Neural cell (in vitro differentiated cells): Measurements from ENCODE around the gene SULT1B1. TPM values are rescaled to one million over a fixed set of nuclear protein-coding genes. Genes with fewer than 3 reads are reported as not detected.

Experiments used
- H2AFZ ChIP-seq: fragments of 200-600, 300-800 bp; sonication (generic), shearing (Covaris generic); 2 replicates; pipeline ENCODE4 v1.6.0; 2014; ENCODE audit warnings: low read depth, mild to moderate bottlenecking, antibody characterized with exemption, low read length, moderate library complexity
- H3F3A ChIP-seq: fragments of 200-600 bp; shearing (Covaris generic); 2 replicates; pipeline ENCODE4 v1.6.1; 2016; ENCODE audit warnings: mild to moderate bottlenecking, moderate library complexity, mixed read lengths, antibody characterized with exemption, low read length; ENCODE audit not compliant: insufficient read depth, poor library complexity, severe bottlenecking
- H3K27ac ChIP-seq: fragments of 200-600, 300-800 bp; sonication (generic), shearing (Covaris generic); 2 replicates; pipeline ENCODE4 v1.5.1; 2014; ENCODE audit warnings: mild to moderate bottlenecking, low read length, moderate library complexity
- H3K27me3 ChIP-seq: fragments of 300-800, 200-600 bp; sonication (generic), shearing (Covaris generic); 2 replicates; pipeline ENCODE4 v1.6.0; 2014; ENCODE audit warnings: mild to moderate bottlenecking, low read depth, low read length, moderate library complexity; ENCODE audit not compliant: insufficient read depth
- H3K36me3 ChIP-seq: fragments of 300-800, 200-600 bp; sonication (generic), shearing (Covaris generic); 2 replicates; pipeline ENCODE4 v1.5.1; 2014; ENCODE audit warnings: mild to moderate bottlenecking, antibody characterized with exemption, low read length, moderate library complexity; ENCODE audit not compliant: insufficient read depth
- H3K4me2 ChIP-seq: fragments of 300-800, 200-600 bp; sonication (generic), shearing (Covaris generic); 2 replicates; pipeline ENCODE4 v1.6.0; 2014; ENCODE audit warnings: mild to moderate bottlenecking, low read length
- H3K4me3 ChIP-seq: fragments of 300-800, 200-600 bp; sonication (generic), shearing (Covaris generic); 2 replicates; pipeline ENCODE4 v1.5.1; 2014; ENCODE audit warnings: mild to moderate bottlenecking, low read length, moderate library complexity
- H3K79me2 ChIP-seq: fragments of 200-600 bp; shearing (Covaris generic); replicated peaks from 2 replicates; pipeline ENCODE4 v1.6.0; 2014; ENCODE audit warnings: mild to moderate bottlenecking, low read length, moderate library complexity; ENCODE audit not compliant: insufficient read depth
- H3K9ac ChIP-seq: fragments of 300-800, 200-600 bp; sonication (generic), shearing (Covaris generic); 2 replicates; pipeline ENCODE4 v1.6.1; 2016; ENCODE audit warnings: mild to moderate bottlenecking, low read length, mixed read lengths
- H3K9me2 ChIP-seq: fragments of 200-600 bp; shearing (Covaris generic); 2 replicates; pipeline ENCODE4 v1.6.1; 2016; ENCODE audit warnings: mild to moderate bottlenecking, low read length, mixed read lengths; ENCODE audit not compliant: insufficient read depth
- H3K9me3 ChIP-seq: fragments of 200-600, 300-800 bp; sonication (generic), shearing (Covaris generic); 2 replicates; pipeline ENCODE4 v1.6.1; 2016; ENCODE audit warnings: mild to moderate bottlenecking, mixed run types, low read length, moderate library complexity, mixed read lengths
- H4K20me1 ChIP-seq: fragments of 200-600 bp; shearing (Covaris generic); 2 replicates; pipeline ENCODE4 v1.6.1; 2016; ENCODE audit warnings: mild to moderate bottlenecking, mixed run types; ENCODE audit not compliant: insufficient read depth
- EP300 ChIP-seq: fragments of 450-650 bp; conservative IDR thresholded peaks from 2 replicates; pipeline ENCODE4 v1.6.1; 2014; ENCODE audit warnings: antibody characterized with exemption, mild to moderate bottlenecking, moderate library complexity; ENCODE audit not compliant: poor library complexity, severe bottlenecking
- EZH2 ChIP-seq: fragments of 200-600, 300-800 bp; shearing (Covaris generic), sonication (generic); IDR thresholded peaks from 2 replicates; pipeline ENCODE4 v1.6.1; 2014; ENCODE audit warnings: antibody characterized with exemption, low read length, borderline replicate concordance, mild to moderate bottlenecking; ENCODE audit not compliant: insufficient read depth, poor library complexity, severe bottlenecking
- MXI1 ChIP-seq: fragments of 450-650 bp; conservative IDR thresholded peaks from 2 replicates; pipeline ENCODE4 v1.6.1; 2014; ENCODE audit warnings: antibody characterized with exemption, mild to moderate bottlenecking; ENCODE audit not compliant: poor library complexity, severe bottlenecking
- POLR2AphosphoS5 ChIP-seq: IDR thresholded peaks from 2 replicates; pipeline ENCODE4 v1.6.1; 2012
- RAD21 ChIP-seq: fragments of 450-650 bp; conservative IDR thresholded peaks from 2 replicates; pipeline ENCODE4 v1.6.1; 2014; ENCODE audit warnings: antibody characterized with exemption, mild to moderate bottlenecking, moderate library complexity
- REST ChIP-seq: IDR thresholded peaks from 2 replicates; pipeline ENCODE4 v1.6.1; 2012; ENCODE audit warnings: borderline replicate concordance
- SMC3 ChIP-seq: fragments of 450-650 bp; conservative IDR thresholded peaks from 2 replicates; pipeline ENCODE4 v1.6.1; 2014; ENCODE audit warnings: antibody characterized with exemption, mild to moderate bottlenecking, moderate library complexity; ENCODE audit not compliant: poor library complexity
- TAF1 ChIP-seq: IDR thresholded peaks from 2 replicates; pipeline ENCODE4 v1.6.1; 2012; ENCODE audit warnings: low read depth
- polyA plus RNA-seq: library from polyadenylated mRNA; depleted of rRNA; stranded (reverse); fragments of >200 nt; gene quantifications from 2 replicates; pipeline ENCODE4 v1.2.3, GENCODE V29; 2014
- TF ChIP-seq, protein P1 (sequence below): fragments of 450-650 bp; IDR thresholded peaks from 2 replicates; pipeline ENCODE4 v1.5.1; 2014; ENCODE audit warnings: antibody characterized with exemption, mild to moderate bottlenecking, moderate library complexity; ENCODE audit not compliant: poor library complexity, severe bottlenecking

SULT1B1 gene
- polyA plus RNA-seq, 1 donor from 2014 or later = not detected

- Histone ChIP-seq H3K79me2 (no peaks in the 10 kb centered on the region), H3K9me3 (no peaks in the 10 kb centered on the region), H3K36me3 (no peaks in the 10 kb centered on the region), H3K9ac (no peak overlapping the region), H3K4me3 (no peak overlapping the region), H3K9me2 (no peaks in the 10 kb centered on the region), H3F3A (no peaks in the 10 kb centered on the region), H3K27ac (no peak overlapping the region), H2AFZ (no peak overlapping the region), H3K27me3 (no peaks in the 10 kb centered on the region), H3K4me2 (no peak overlapping the region), H4K20me1 (no peaks in the 10 kb centered on the region)
- TF ChIP-seq SMC3 (no peak), TAF1 (no peak), MXI1 (no peak), EZH2 (no peak), EP300 (no peak)
- TF ChIP-seq, protein P1, sequence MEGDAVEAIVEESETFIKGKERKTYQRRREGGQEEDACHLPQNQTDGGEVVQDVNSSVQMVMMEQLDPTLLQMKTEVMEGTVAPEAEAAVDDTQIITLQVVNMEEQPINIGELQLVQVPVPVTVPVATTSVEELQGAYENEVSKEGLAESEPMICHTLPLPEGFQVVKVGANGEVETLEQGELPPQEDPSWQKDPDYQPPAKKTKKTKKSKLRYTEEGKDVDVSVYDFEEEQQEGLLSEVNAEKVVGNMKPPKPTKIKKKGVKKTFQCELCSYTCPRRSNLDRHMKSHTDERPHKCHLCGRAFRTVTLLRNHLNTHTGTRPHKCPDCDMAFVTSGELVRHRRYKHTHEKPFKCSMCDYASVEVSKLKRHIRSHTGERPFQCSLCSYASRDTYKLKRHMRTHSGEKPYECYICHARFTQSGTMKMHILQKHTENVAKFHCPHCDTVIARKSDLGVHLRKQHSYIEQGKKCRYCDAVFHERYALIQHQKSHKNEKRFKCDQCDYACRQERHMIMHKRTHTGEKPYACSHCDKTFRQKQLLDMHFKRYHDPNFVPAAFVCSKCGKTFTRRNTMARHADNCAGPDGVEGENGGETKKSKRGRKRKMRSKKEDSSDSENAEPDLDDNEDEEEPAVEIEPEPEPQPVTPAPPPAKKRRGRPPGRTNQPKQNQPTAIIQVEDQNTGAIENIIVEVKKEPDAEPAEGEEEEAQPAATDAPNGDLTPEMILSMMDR = no peak
Measured at GRCh38 chr4:69717778-69718177, 42.6 kb downstream of the SULT1B1 start.

- H3K27me3 ChIP-seq = no peaks in the 10 kb centered on the region
- H2AFZ ChIP-seq = no peak overlapping the region
- no peaks in the 10 kb centered on the region for H3K79me2 ChIP-seq
- H3K9me2 ChIP-seq = no peaks in the 10 kb centered on the region
- no peaks in the 10 kb centered on the region for H3K9me3 ChIP-seq
- H3K36me3 ChIP-seq = no peaks in the 10 kb centered on the region
- no peak overlapping the region for H3K27ac ChIP-seq
- TF ChIP-seq POLR2AphosphoS5 = no peak
- TF ChIP-seq RAD21 = no peak
- TF ChIP-seq, protein P1 = no peak
- TF ChIP-seq MXI1 = no peak
- no peak for TF ChIP-seq EP300
- no peak for TF ChIP-seq EZH2
- no peak for TF ChIP-seq TAF1
- TF ChIP-seq REST = no peak
- no peak for TF ChIP-seq SMC3
- H3F3A ChIP-seq = no peaks in the 10 kb centered on the region
- H3K9ac ChIP-seq = no peak overlapping the region
- H3K4me3 ChIP-seq = no peak overlapping the region
- no peaks in the 10 kb centered on the region for H4K20me1 ChIP-seq
- H3K4me2 ChIP-seq = no peak overlapping the region
Measured at GRCh38 chr4:69716654-69717053, 43.8 kb downstream of the SULT1B1 start.
